Measurements from ENCODE around the gene PLA1A. TPM values are rescaled to one million over a fixed set of nuclear protein-coding genes. Genes with fewer than 3 reads are reported as not detected.

Gene PLA1A
- total RNA-seq, 1 donor from 2014 or later: 13.1 TPM

DNA sequence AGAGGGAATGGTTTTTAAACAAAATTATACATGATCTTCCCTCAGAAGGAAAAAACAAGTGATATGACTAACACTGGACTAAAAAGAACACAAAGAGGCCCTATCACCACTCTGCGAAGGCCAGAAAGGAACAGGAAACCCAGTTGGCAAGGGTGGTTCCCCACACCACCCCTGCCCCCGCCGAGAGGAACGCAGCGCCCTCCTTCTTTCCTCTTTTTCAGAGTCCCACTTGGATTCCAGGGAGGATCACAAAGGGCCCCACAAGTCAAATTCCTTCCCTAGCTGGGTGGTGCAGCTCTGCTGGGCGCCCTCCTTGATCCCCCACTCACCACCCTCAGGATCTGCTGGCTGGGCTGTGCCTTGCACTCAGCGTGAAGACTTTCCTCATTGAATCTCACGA is 29.8 kb downstream of the PLA1A start:
- no peak overlapping the region for H3K4me3 ChIP-seq
- ATAC-seq (peak; percentile 61 to 64), DNase-seq (peak; percentile 62)
- H3K36me3 ChIP-seq: no peaks in the 10 kb centered on the region
- no peaks in the 10 kb centered on the region for H3K27me3 ChIP-seq (ENCODE audit: low read depth)
- H3K4me1 ChIP-seq: peaks cover 60% of the 10 kb centered on the region
- intact Hi-C loops (cut with DNase I): no loop called here
- peak overlapping the region; percentile 67 for H3K27ac ChIP-seq
- H3K9me3 ChIP-seq: no peaks in the 10 kb centered on the region
- TF ChIP-seq, protein P1, sequence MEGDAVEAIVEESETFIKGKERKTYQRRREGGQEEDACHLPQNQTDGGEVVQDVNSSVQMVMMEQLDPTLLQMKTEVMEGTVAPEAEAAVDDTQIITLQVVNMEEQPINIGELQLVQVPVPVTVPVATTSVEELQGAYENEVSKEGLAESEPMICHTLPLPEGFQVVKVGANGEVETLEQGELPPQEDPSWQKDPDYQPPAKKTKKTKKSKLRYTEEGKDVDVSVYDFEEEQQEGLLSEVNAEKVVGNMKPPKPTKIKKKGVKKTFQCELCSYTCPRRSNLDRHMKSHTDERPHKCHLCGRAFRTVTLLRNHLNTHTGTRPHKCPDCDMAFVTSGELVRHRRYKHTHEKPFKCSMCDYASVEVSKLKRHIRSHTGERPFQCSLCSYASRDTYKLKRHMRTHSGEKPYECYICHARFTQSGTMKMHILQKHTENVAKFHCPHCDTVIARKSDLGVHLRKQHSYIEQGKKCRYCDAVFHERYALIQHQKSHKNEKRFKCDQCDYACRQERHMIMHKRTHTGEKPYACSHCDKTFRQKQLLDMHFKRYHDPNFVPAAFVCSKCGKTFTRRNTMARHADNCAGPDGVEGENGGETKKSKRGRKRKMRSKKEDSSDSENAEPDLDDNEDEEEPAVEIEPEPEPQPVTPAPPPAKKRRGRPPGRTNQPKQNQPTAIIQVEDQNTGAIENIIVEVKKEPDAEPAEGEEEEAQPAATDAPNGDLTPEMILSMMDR (IDR thresholded peaks at IDR 0.05): no peak

DNA sequence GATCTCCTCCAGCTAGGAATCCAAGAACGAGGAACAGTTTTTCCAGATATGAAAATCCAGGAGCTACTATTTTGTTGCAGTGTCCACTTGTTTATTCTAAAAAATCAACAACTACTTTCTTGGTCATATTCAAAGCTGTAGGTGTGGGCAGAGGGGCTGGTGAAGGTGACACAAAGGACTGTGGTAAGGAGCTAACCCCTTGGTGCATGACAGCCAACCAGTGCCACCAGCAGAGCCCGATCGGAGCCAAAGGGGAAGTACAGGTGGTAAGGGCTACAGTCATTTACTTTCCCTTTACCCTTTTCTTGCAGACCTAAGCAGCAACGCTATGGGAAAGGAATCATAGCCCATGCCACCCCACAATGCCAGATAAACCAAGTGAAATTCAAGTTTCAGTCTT is 30.7 kb downstream of the PLA1A start:
- Histone ChIP-seq H3K4me3 (no peak overlapping the region), H3K4me1 (peaks cover 60% of the 10 kb centered on the region)

GRCh38 chr3:119628816-119629445 is 31.2 kb downstream of the PLA1A start:
- DNase-seq: no peak
- peak; percentile 37 to 69 for ATAC-seq
- Histone ChIP-seq H3K27me3 (ENCODE audit: low read depth) (no peaks in the 10 kb centered on the region), H3K9me3 (no peaks in the 10 kb centered on the region), H3K4me3 (no peak overlapping the region), H3K27ac (peak overlapping the region; percentile 67), H3K4me1 (peaks cover 60% of the 10 kb centered on the region), H3K36me3 (no peaks in the 10 kb centered on the region)
- intact Hi-C loops (cut with DNase I): no loop called here
- TF ChIP-seq, protein P1 (IDR thresholded peaks at IDR 0.05): no peak

More for the DNA sequence above, 30.7 kb downstream of the PLA1A start:
- H3K9me3 ChIP-seq: no peaks in the 10 kb centered on the region
- TF ChIP-seq, protein P1 (IDR thresholded peaks at IDR 0.05): no peak
- DNase-seq: no peak
- H3K36me3 ChIP-seq: no peaks in the 10 kb centered on the region
- H3K27me3 ChIP-seq (ENCODE audit: low read depth): no peaks in the 10 kb centered on the region
- ATAC-seq: peak in 1 of 2 donors; percentile 7
- intact Hi-C loops (cut with DNase I): no loop called here
- peak overlapping the region; percentile 67 for H3K27ac ChIP-seq

- DNase-seq: no peak
- ATAC-seq: peak; percentile 32 to 59
- H3K9me3 ChIP-seq: no peaks in the 10 kb centered on the region
- H3K4me1 ChIP-seq: peaks cover 60% of the 10 kb centered on the region
- TF ChIP-seq, protein P1 (IDR thresholded peaks at IDR 0.05): no peak
- intact Hi-C loops (cut with DNase I): no loop called here
- no peak overlapping the region for H3K4me3 ChIP-seq
- H3K27ac ChIP-seq: peak overlapping the region; percentile 54
- H3K27me3 ChIP-seq (ENCODE audit: low read depth): no peaks in the 10 kb centered on the region
- no peaks in the 10 kb centered on the region for H3K36me3 ChIP-seq
These were observed 32.6 kb downstream of the PLA1A start for GRCh38 chr3:119630128-119630879.

GRCh38 chr3:119630880-119631329 is 33.2 kb downstream of the PLA1A start:
- peak overlapping the region; percentile 54 for H3K27ac ChIP-seq
- H3K9me3 ChIP-seq: no peaks in the 10 kb centered on the region
- ATAC-seq (peak; percentile 21 to 45), DNase-seq (no peak)
- peaks cover 56% of the 10 kb centered on the region for H3K4me1 ChIP-seq
- H3K4me3 ChIP-seq: no peak overlapping the region
- intact Hi-C loops (cut with DNase I): no loop called here
- H3K27me3 ChIP-seq (ENCODE audit: low read depth): no peaks in the 10 kb centered on the region
- H3K36me3 ChIP-seq: no peaks in the 10 kb centered on the region
- TF ChIP-seq, protein P1 (IDR thresholded peaks at IDR 0.05): no peak

Data from lower lobe of right lung (tissue), 2 donors.